GM10248 (cell line): ENCODE results near the gene TIPRL.
"Not testable (repeated sequence)": the region's sequence is repeated elsewhere in the genome, so short reads cannot be mapped to it uniquely, and the experiment has no call there.

Experiments
- CTCF ChIA-PET: fragments of 300-600 bp; sonication (Branson Sonifier 250); formaldehyde crosslinking; extraction: SDS; loops from one replicate; lab custom pipeline; 2021; ENCODE audit warnings: antibody characterized with exemption; lab: Yijun Ruan, JAX
- POLR2A ChIA-PET: fragments of 350-650 bp; sonication (Branson Sonifier 250); formaldehyde crosslinking; extraction: SDS; loops from one replicate; lab custom pipeline; 2020; ENCODE audit warnings: antibody characterized with exemption; lab: Yijun Ruan, JAX
- DNase-seq: peaks from one replicate; pipeline ENCODE4 v3.0.0; 2012; ENCODE audit errors: extremely low spot score
- CTCF ChIP-seq: IDR thresholded peaks from 2 replicates; pipeline ENCODE4 v1.5.1; 2012; ENCODE audit warnings: mild to moderate bottlenecking, low read depth; ENCODE audit errors: extremely low read depth, missing control alignments, control extremely low read depth

TIPRL gene

GRCh38 chr1:168187177-168187576 is 8.4 kb downstream of the TIPRL start:
- CTCF ChIA-PET: interaction anchor here (0.9 to 3.5 kb wide), 4 partner anchors 10 to 48 kb away, joined by 3 to 11 read pairs (median 4); no protein-coding TSS in a partner anchor
- POLR2A ChIA-PET: interaction anchor here (0.6 kb wide), 1 partner anchor 47 kb away, joined by 3 read pairs; no protein-coding TSS in a partner anchor
- no peak for DNase-seq
- no peak for TF ChIP-seq CTCF

- DNase-seq: no peak
- no peak for TF ChIP-seq CTCF
- CTCF ChIA-PET: interaction anchor here (1.0 to 2.2 kb wide), 6 partner anchors 10 to 108 kb away, joined by 3 to 10 read pairs (median 5); no protein-coding TSS in a partner anchor
- POLR2A ChIA-PET: no interaction called here
Observed at GRCh38 chr1:168190403-168190802, 11.6 kb downstream of the TIPRL start.

GRCh38 chr1:168195199-168196135 is 16.7 kb downstream of the TIPRL start:
- ChIA-PET CTCF (interaction anchor here (1.5 kb wide), 1 partner anchor 11 kb away, joined by 3 read pairs; no protein-coding TSS in a partner anchor), POLR2A (interaction anchor here (0.7 kb wide), 1 partner anchor 526 kb away, joined by 3 read pairs; no protein-coding TSS in a partner anchor)
- no peak for DNase-seq
- TF ChIP-seq CTCF: no peak

GRCh38 chr1:168199056-168199455 is 20.3 kb downstream of the TIPRL start:
- no peak for TF ChIP-seq CTCF
- POLR2A ChIA-PET: no interaction called here
- CTCF ChIA-PET: interaction anchor here (1.3 kb wide), 1 partner anchor 36 kb away, joined by 4 read pairs; no protein-coding TSS in a partner anchor
- no peak for DNase-seq

- no peak for DNase-seq
- ChIA-PET POLR2A (no interaction called here), CTCF (interaction anchor here (1.3 to 1.5 kb wide), 2 partner anchors 14 to 17 kb away, joined by 3 read pairs; no protein-coding TSS in a partner anchor)
- no peak for TF ChIP-seq CTCF
Observed at GRCh38 chr1:168202941-168203654, 24.3 kb downstream of the TIPRL start.

GRCh38 chr1:168206111-168206510 is 27.3 kb downstream of the TIPRL start:
- DNase-seq: no peak
- CTCF ChIA-PET: no interaction called here
- TF ChIP-seq CTCF: no peak
- POLR2A ChIA-PET: no interaction called here

- DNase-seq, POLR2A ChIA-PET, CTCF ChIA-PET: not testable (repeated sequence)
Observed at GRCh38 chr1:168207673-168208072, 28.9 kb downstream of the TIPRL start.
